ENCODE results near the gene MYO9A. TPM values are rescaled to one million over a fixed set of nuclear protein-coding genes. Genes with fewer than 3 reads are reported as not detected.

The MYO9A gene
- total RNA-seq, 1 experiment from 2014 or later = 30.1 TPM

DNA sequence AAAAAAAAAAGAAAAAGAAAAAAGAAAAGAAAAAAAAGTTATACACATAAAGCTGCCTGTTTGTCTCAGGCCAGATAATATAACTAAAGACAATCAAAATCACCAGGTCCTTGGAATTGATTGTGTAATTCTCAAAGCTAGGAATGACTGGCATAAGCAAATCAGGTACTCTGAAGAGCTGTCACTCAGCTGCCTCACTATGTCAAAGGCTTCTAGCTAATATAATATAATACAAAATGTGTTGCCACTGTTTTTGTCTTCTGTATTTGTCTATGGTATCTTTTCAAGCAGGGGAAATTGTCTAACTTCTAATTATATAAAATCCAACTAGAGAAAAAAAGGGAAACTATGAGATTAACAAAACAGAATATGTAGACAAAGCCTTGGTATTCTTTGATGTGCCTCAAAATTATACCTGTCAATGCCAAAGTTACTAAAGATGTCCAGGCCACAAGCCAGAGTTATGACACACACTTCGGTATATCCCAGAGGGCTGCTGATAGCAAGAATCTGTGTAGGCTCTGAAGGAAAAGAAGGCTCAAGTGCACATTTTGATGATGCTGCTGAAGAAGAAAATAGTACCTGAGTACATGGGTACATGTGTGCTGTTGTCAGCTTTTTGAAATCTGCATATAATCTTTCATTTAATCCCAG is 344.6 kb downstream of the MYO9A start:
- CTCF ChIA-PET = interaction anchor here (0.7 kb wide), 1 partner anchor 345 kb away, joined by 4 read pairs; the partner anchor contains the start of gene MYO9A

More for the DNA sequence above, 344.6 kb downstream of the MYO9A start:
- no peak for DNase-seq (ENCODE audit: low spot score)
- Histone ChIP-seq H3K9me3 (ENCODE audit: low read depth, low read length, poor library complexity, severe bottlenecking) (no peaks in the 10 kb centered on the region), H3K4me1 (ENCODE audit: insufficient read depth, low read length, poor library complexity, severe bottlenecking) (no peaks in the 10 kb centered on the region), H3K27ac (ENCODE audit: low read depth, low read length, poor library complexity, severe bottlenecking) (no peak overlapping the region), H3K4me3 (ENCODE audit: low read depth, low read length, poor library complexity, severe bottlenecking) (no peak overlapping the region), H3K27me3 (replicated peaks; ENCODE audit: insufficient read depth, low read depth, low read length, poor library complexity) (no peaks in the 10 kb centered on the region), H3K36me3 (ENCODE audit: insufficient read depth, low read length, poor library complexity, severe bottlenecking) (no peaks in the 10 kb centered on the region)
- no TSS peak for BruUV-seq (replicated peaks)
- TF ChIP-seq, protein P1, sequence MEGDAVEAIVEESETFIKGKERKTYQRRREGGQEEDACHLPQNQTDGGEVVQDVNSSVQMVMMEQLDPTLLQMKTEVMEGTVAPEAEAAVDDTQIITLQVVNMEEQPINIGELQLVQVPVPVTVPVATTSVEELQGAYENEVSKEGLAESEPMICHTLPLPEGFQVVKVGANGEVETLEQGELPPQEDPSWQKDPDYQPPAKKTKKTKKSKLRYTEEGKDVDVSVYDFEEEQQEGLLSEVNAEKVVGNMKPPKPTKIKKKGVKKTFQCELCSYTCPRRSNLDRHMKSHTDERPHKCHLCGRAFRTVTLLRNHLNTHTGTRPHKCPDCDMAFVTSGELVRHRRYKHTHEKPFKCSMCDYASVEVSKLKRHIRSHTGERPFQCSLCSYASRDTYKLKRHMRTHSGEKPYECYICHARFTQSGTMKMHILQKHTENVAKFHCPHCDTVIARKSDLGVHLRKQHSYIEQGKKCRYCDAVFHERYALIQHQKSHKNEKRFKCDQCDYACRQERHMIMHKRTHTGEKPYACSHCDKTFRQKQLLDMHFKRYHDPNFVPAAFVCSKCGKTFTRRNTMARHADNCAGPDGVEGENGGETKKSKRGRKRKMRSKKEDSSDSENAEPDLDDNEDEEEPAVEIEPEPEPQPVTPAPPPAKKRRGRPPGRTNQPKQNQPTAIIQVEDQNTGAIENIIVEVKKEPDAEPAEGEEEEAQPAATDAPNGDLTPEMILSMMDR (conservative IDR thresholded peaks at IDR 0.05; ENCODE audit: low read depth, low read length) = no peak
- TF ChIP-seq EZH2 (IDR thresholded peaks at IDR 0.05; ENCODE audit: borderline replicate concordance, low read depth, low read length, poor library complexity, severe bottlenecking) = no peak
- intact Hi-C loops (cut with micrococcal nuclease; ENCODE audit: unreplicated experiment) = no loop called here
- POLR2A ChIA-PET (ENCODE audit: low non-redundant PET) = interaction anchor here (0.6 kb wide), 1 partner anchor 452 kb away, joined by 6 read pairs; no protein-coding TSS in a partner anchor

Other genes starting within 250 kb of the MYO9A start
- 2.0 and 2.8 TPM in 2 replicates for gene SENP8, start 253 bp upstream of the MYO9A start, total RNA-seq (2021)
- gene GRAMD2A, start 79.6 kb upstream of the MYO9A start, total RNA-seq (2021) = 0.20 and 0.43 TPM in 2 replicates
- gene PKM, start 113.0 kb upstream of the MYO9A start, total RNA-seq (2021) = 1,606 and 1,955 TPM in 2 replicates
- 68.0 and 71.4 TPM in 2 replicates for gene PARP6, start 154.4 kb upstream of the MYO9A start, total RNA-seq (2021)
- gene CELF6, start 202.0 kb upstream of the MYO9A start, total RNA-seq (2021) = not detected in 2 replicates